Activated CD4-positive, alpha-beta T cell treated with anti-CD3 and anti-CD28 coated beads for 36 hours (primary cell): ENCODE measurements around the gene IFIH1. TPM values are rescaled to one million over a fixed set of nuclear protein-coding genes. Genes with fewer than 3 reads are reported as not detected.
A peak's percentile ranks its signal among the peaks of the same experiment; 100 is the strongest.

Source experiments
- ATAC-seq: fragments of 200-7000 bp; cut with Tn5 transposase; one replicate; pipeline ENCODE4 v1.10.0; 2021; ENCODE audit warnings: mild to moderate bottlenecking, moderate library complexity
- CTCF ChIA-PET: fragments of 350-600 bp; sonication (Branson Sonifier 250); formaldehyde crosslinking; loops from one replicate; lab custom pipeline; 2021; ENCODE audit warnings: antibody characterized with exemption; lab: Charles Lee
- POLR2A ChIA-PET: fragments of 350-600 bp; sonication (Branson Sonifier 250); formaldehyde crosslinking; loops from one replicate; lab custom pipeline; 2021; ENCODE audit warnings: antibody characterized with exemption, inconsistent platforms; lab: Charles Lee
- DNase-seq: peaks from one replicate; pipeline ENCODE4 v3.0.0-alpha.2; 2020
- H3K27ac Mint-ChIP-seq: one replicate; pipeline ENCODE4 v1.8.0; 2021; ENCODE audit warnings: mixed read lengths
- H3K27me3 Mint-ChIP-seq: one replicate; pipeline ENCODE4 v1.8.0; 2021; ENCODE audit warnings: mixed read lengths
- H3K36me3 Mint-ChIP-seq: one replicate; pipeline ENCODE4 v1.8.0; 2021; ENCODE audit warnings: low read depth, mixed read lengths
- H3K4me1 Mint-ChIP-seq: one replicate; pipeline ENCODE4 v1.8.0; 2021; ENCODE audit warnings: mixed read lengths
- H3K4me3 Mint-ChIP-seq: one replicate; pipeline ENCODE4 v1.8.0; 2021; ENCODE audit warnings: mild to moderate bottlenecking, moderate library complexity, mixed read lengths
- H3K9me3 Mint-ChIP-seq: one replicate; pipeline ENCODE4 v1.8.0; 2021; ENCODE audit warnings: low read depth, mixed read lengths
- intact Hi-C, 2 experiments: fragments of 100-400 bp; cut with DNase I in 1 of 2; cut with micrococcal nuclease in 1 of 2; formaldehyde crosslinking; loops; one replicate each; pipeline versions ENCODE4 v1.14.2 to v1.15.1; 2022 to 2024; cut with DNase I, micrococcal nuclease
- total RNA-seq, 2 experiments: library from RNA; stranded (reverse); gene quantifications; one replicate each; pipeline ENCODE4 v1.2.3, GENCODE V29; 2021

Gene IFIH1
- total RNA-seq, 2 experiments from 2014 or later, result 36.8 to 42.3 TPM

GRCh38 chr2:162312853-162313252, 5.6 kb downstream of the IFIH1 start:
- Mint-ChIP-seq H3K4me3 (no peak overlapping the region), H3K36me3 (peaks cover 40% of the 10 kb centered on the region), H3K4me1 (peaks cover 60% of the 10 kb centered on the region), H3K27ac (no peak overlapping the region), H3K27me3 (no peaks in the 10 kb centered on the region), H3K9me3 (no peaks in the 10 kb centered on the region)
- no peak for ATAC-seq
- no peak for DNase-seq
- intact Hi-C loops, result loop anchor here in 1 of 2 experiments (10.0 kb wide), 2 partner anchors 1008 to 1178 kb away; partner anchors contain the start of gene PSMD14
- ChIA-PET CTCF (interaction anchor here (0.7 to 8.4 kb wide), 7 partner anchors 8 to 91 kb away, joined by 3 to 72 read pairs (median 3); no protein-coding TSS in a partner anchor), POLR2A (no interaction called here)

- Mint-ChIP-seq H3K27me3 (no peaks in the 10 kb centered on the region), H3K27ac (peak overlapping the region; percentile 24), H3K4me1 (peaks cover 32% of the 10 kb centered on the region), H3K36me3 (peaks cover 24% of the 10 kb centered on the region), H3K9me3 (no peaks in the 10 kb centered on the region), H3K4me3 (no peak overlapping the region)
- ATAC-seq (no peak), DNase-seq (no peak)
- ChIA-PET CTCF (interaction anchor here (0.9 to 8.4 kb wide), 4 partner anchors 8 to 157 kb away, joined by 3 to 72 read pairs (median 6); partner anchors contain the start of genes GCG and IFIH1), POLR2A (interaction anchor here (0.7 kb wide), 1 partner anchor 69 kb away, joined by 4 read pairs; no protein-coding TSS in a partner anchor)
- intact Hi-C loops, result no loop called here
These were observed 9.6 kb downstream of the IFIH1 start for GRCh38 chr2:162308747-162309503.

- Mint-ChIP-seq H3K9me3 (no peaks in the 10 kb centered on the region), H3K4me3 (no peak overlapping the region), H3K27me3 (no peaks in the 10 kb centered on the region), H3K27ac (no peak overlapping the region), H3K4me1 (peaks cover 16% of the 10 kb centered on the region), H3K36me3 (peaks cover 22% of the 10 kb centered on the region)
- POLR2A ChIA-PET, result no interaction called here
- CTCF ChIA-PET, result interaction anchor here (0.5 to 8.4 kb wide), 5 partner anchors 8 to 242 kb away, joined by 3 to 72 read pairs (median 3); no protein-coding TSS in a partner anchor
- intact Hi-C loops, result no loop called here
- no peak for ATAC-seq
- DNase-seq, result no peak
These were observed 12.6 kb downstream of the IFIH1 start for GRCh38 chr2:162305901-162306300.

- CTCF ChIA-PET, result interaction anchor here (0.6 to 11.0 kb wide), 28 partner anchors 8 to 237 kb away, joined by 3 to 246 read pairs (median 3); partner anchors contain the start of gene IFIH1
- Mint-ChIP-seq H3K27ac (no peak overlapping the region), H3K4me1 (no peaks in the 10 kb centered on the region), H3K27me3 (no peaks in the 10 kb centered on the region), H3K4me3 (no peak overlapping the region), H3K9me3 (no peaks in the 10 kb centered on the region), H3K36me3 (peaks cover 2% of the 10 kb centered on the region)
- DNase-seq, result no peak
- ATAC-seq, result no peak
- POLR2A ChIA-PET, result no interaction called here
- intact Hi-C loops, result loop anchor here in 1 of 2 experiments (1.0 to 5.0 kb wide), 2 partner anchors 295 to 716 kb away; no protein-coding TSS in a partner anchor
These were observed 16.6 kb downstream of the IFIH1 start for GRCh38 chr2:162301877-162302276.

- CTCF ChIA-PET, result interaction anchor here (0.6 to 11.0 kb wide), 29 partner anchors 8 to 236 kb away, joined by 3 to 246 read pairs (median 3); partner anchors contain the start of gene IFIH1
- ATAC-seq (peak; percentile 73), DNase-seq (peak; percentile 74)
- no peaks in the 10 kb centered on the region for H3K9me3 Mint-ChIP-seq
- H3K27ac Mint-ChIP-seq, result no peak overlapping the region
- POLR2A ChIA-PET, result no interaction called here
- peaks cover 2% of the 10 kb centered on the region for H3K36me3 Mint-ChIP-seq
- intact Hi-C loops, result loop anchor here in 1 of 2 experiments (1.0 to 5.0 kb wide), 2 partner anchors 294 to 715 kb away; no protein-coding TSS in a partner anchor
- H3K27me3 Mint-ChIP-seq, result no peaks in the 10 kb centered on the region
- H3K4me3 Mint-ChIP-seq, result no peak overlapping the region
- H3K4me1 Mint-ChIP-seq, result no peaks in the 10 kb centered on the region
These were observed 17.2 kb downstream of the IFIH1 start for GRCh38 chr2:162301151-162301804.

DNA sequence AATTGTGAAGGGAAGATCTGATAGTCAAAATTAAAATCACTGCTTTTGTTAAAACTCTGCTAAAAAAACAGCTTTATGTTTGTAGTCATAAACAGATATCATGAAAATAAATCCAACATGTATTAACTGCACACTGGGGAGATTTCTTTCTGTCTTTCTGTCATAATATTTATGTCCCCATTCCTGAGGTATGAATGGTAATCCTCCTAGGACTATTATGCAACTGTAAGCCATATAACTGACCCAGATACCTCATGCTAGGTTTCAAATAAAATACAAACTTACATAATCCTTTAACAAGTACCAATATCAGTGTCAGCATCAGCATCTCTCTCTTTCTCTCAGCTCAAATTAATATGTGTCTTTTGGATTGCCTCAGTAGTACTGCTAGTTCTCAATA, 18.2 kb downstream of the IFIH1 start:
- peaks cover 2% of the 10 kb centered on the region for H3K36me3 Mint-ChIP-seq
- ATAC-seq, result no peak

GRCh38 chr2:162298669-162299335, 19.7 kb downstream of the IFIH1 start:
- no peaks in the 10 kb centered on the region for H3K4me1 Mint-ChIP-seq
- H3K9me3 Mint-ChIP-seq, result no peaks in the 10 kb centered on the region
- POLR2A ChIA-PET, result no interaction called here
- CTCF ChIA-PET, result interaction anchor here (0.6 to 11.0 kb wide), 38 partner anchors 9 to 713 kb away, joined by 3 to 246 read pairs (median 5); partner anchors contain the start of genes GCG and IFIH1
- DNase-seq (no peak), ATAC-seq (no peak)
- H3K27me3 Mint-ChIP-seq, result no peaks in the 10 kb centered on the region
- no peak overlapping the region for H3K4me3 Mint-ChIP-seq
- intact Hi-C loops, result loop anchor here (1.0 to 2.0 kb wide), 3 partner anchors 78 to 712 kb away; no protein-coding TSS in a partner anchor
- no peak overlapping the region for H3K27ac Mint-ChIP-seq
- H3K36me3 Mint-ChIP-seq, result no peaks in the 10 kb centered on the region

More for the DNA sequence above, 18.2 kb downstream of the IFIH1 start:
- Mint-ChIP-seq H3K27ac (no peak overlapping the region), H3K27me3 (no peaks in the 10 kb centered on the region), H3K4me1 (no peaks in the 10 kb centered on the region), H3K4me3 (no peak overlapping the region), H3K9me3 (no peaks in the 10 kb centered on the region)
- ChIA-PET POLR2A (no interaction called here), CTCF (interaction anchor here (0.7 to 11.0 kb wide), 13 partner anchors 8 to 295 kb away, joined by 3 to 246 read pairs (median 6); partner anchors contain the start of gene IFIH1)
- no peak for DNase-seq
- intact Hi-C loops, result loop anchor here in 1 of 2 experiments (5.0 kb wide), 1 partner anchor 293 kb away; no protein-coding TSS in a partner anchor

DNA sequence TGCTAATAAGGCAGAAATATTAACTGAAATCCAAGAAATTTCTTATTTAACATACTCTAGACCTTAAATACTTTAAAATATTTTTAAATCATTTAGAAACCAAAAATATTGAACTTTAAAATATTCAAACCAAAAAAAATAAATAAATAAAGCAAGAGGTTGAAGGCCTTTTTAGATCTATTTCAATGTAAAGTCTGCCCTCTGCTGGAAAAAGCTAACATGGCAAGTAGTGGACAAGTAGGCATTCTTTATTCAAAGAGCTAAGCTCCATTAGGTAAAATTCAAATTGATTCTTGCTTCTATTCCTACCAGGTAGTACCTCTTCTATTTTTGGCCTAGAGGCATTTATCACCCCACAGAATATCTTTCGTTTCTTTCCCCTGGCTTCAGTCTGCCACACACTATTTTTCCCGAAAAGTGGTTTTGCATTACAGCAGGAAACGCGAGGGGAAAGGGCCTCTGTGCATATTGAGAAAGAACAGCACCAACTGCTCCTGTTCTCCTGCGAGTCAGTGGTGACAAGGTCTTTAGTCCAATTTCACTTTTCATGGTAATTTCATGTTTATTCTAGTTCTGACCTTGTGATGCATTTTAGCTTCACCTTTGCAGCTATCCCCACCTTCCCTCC, 20.4 kb downstream of the IFIH1 start:
- H3K9me3 Mint-ChIP-seq, result no peaks in the 10 kb centered on the region
- no peaks in the 10 kb centered on the region for H3K36me3 Mint-ChIP-seq
- intact Hi-C loops, result loop anchor here (1.0 to 2.0 kb wide), 3 partner anchors 77 to 711 kb away; no protein-coding TSS in a partner anchor
- CTCF ChIA-PET, result interaction anchor here (0.6 to 11.0 kb wide), 48 partner anchors 8 to 712 kb away, joined by 3 to 246 read pairs (median 4); partner anchors contain the start of genes GCG and IFIH1
- no peaks in the 10 kb centered on the region for H3K4me1 Mint-ChIP-seq
- H3K27ac Mint-ChIP-seq, result no peak overlapping the region
- peak; percentile 67 for DNase-seq
- no peaks in the 10 kb centered on the region for H3K27me3 Mint-ChIP-seq
- ATAC-seq, result peak; percentile 57
- H3K4me3 Mint-ChIP-seq, result no peak overlapping the region
- POLR2A ChIA-PET, result interaction anchor here (1.0 kb wide), 1 partner anchor 77 kb away, joined by 6 read pairs; no protein-coding TSS in a partner anchor

- DNase-seq (no peak), ATAC-seq (no peak)
- Mint-ChIP-seq H3K4me1 (no peaks in the 10 kb centered on the region), H3K4me3 (no peak overlapping the region), H3K27me3 (no peaks in the 10 kb centered on the region), H3K27ac (no peak overlapping the region), H3K36me3 (no peaks in the 10 kb centered on the region), H3K9me3 (no peaks in the 10 kb centered on the region)
- ChIA-PET CTCF (interaction anchor here (0.9 to 11.0 kb wide), 4 partner anchors 12 to 141 kb away, joined by 3 to 246 read pairs (median 46); partner anchors contain the start of gene GCG), POLR2A (no interaction called here)
- intact Hi-C loops, result no loop called here
These were observed 23.5 kb downstream of the IFIH1 start for GRCh38 chr2:162295009-162295408.

DNA sequence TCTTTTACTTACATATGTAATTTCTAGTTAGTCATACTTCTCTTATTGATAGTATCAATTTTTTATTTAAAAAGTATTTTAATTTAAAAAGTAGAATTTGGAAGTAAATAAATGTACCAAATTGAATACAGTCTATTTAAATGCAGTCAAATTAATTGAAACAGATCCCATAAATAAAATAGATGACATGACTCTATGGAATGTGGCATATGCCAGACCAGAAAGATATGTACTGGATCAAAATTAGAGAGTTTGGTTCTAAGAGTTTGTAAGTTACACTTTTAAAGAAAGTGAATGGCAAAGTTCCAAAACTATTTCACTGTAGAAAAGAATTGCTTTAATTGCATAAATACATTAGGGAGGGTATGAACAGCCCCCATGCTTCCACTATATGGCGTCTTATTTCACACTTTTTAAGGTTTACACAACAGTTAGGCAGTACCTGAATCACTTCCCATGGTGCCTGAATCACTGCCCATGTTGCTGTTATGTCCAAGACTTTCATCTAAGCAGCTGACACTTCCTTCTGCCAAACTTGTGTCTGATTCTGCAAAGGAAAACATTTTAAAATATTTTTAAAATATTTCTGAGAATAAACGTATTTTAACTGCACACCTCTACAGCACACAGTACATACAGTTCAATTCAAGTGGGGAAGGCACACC, 25.2 kb downstream of the IFIH1 start:
- CTCF ChIA-PET, result interaction anchor here (1.0 to 11.0 kb wide), 5 partner anchors 10 to 139 kb away, joined by 3 to 246 read pairs (median 6); partner anchors contain the start of gene GCG
- intact Hi-C loops, result no loop called here
- Mint-ChIP-seq H3K36me3 (peaks cover 1% of the 10 kb centered on the region), H3K4me1 (no peaks in the 10 kb centered on the region), H3K9me3 (no peaks in the 10 kb centered on the region), H3K27me3 (no peaks in the 10 kb centered on the region), H3K27ac (no peak overlapping the region), H3K4me3 (no peak overlapping the region)
- ATAC-seq, result no peak
- POLR2A ChIA-PET, result no interaction called here
- DNase-seq, result no peak
